ENCODE measurements around the gene CADM4. TPM values are rescaled to one million over a fixed set of nuclear protein-coding genes. Genes with fewer than 3 reads are reported as not detected.
A peak's percentile ranks its signal among the peaks of the same experiment; 100 is the strongest.

Gene CADM4
- polyA plus RNA-seq, 1 donor (not counting 4 experiments of a cell fraction or from before 2014, with no cell fraction given) = 4.3 TPM

DNA sequence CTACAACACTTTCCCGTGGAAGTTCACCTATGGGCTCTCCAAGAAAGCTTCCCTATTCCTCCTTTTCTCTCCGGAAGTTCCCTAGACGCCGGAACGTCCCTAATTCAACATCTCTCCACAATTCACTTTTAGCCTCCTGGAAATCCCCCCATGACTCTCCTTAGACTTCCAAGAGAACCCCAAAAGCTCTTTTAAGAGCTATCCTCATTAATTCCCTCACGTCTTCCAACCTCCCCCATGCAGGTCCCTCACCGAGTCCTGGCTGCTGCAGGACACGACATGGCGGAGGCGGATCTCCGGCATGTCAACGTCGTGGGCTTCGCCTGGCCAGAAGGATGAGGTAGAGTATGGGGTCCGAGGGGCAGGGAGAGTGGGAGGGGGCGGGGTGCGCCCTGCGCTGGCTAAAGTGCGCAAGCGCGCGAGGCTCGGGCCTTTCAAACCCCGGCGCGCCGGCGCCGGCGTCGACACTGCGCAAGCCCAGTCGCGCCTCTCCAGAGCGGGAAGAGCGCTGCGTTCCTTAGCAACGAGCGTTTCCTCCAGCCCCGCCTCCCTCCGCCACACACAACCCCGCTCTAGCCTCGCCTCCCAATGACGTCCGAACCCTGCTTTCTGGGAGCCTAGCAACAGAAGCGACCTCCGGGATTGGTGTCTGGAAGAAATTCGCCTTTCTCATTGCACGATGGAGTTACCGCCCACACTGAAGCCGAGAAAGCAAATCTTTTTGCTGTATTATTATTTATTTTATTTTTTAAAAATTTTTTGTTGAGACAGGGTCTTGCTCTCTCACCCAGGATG lies 64.3 kb downstream of the CADM4 start, which contains the start of the genes PINLYP and XRCC1:
Gene PINLYP, plus strand, starts transcription at position 646 of the 795 bp plus-strand sequence. CDS start 1,391 bp downstream, outside the sequence.
Gene XRCC1, minus strand, starts transcription at position 372 of the 795 bp plus-strand sequence. Its CDS starts 69 bp downstream, at position 303.
- H3K27me3 ChIP-seq (ENCODE audit: control insufficient read depth, extremely low read depth, insufficient read depth, low read length) = no peaks in the 10 kb centered on the region
- peaks cover 18% of the 10 kb centered on the region for H3K79me2 ChIP-seq (ENCODE audit: control insufficient read depth, insufficient read depth, low read length)
- dilution Hi-C loops (cut with MboI; ENCODE audit: extremely low pct_ligation_motif_present, low sequenced_read_pairs) = no loop called here
- TF ChIP-seq, protein P1, sequence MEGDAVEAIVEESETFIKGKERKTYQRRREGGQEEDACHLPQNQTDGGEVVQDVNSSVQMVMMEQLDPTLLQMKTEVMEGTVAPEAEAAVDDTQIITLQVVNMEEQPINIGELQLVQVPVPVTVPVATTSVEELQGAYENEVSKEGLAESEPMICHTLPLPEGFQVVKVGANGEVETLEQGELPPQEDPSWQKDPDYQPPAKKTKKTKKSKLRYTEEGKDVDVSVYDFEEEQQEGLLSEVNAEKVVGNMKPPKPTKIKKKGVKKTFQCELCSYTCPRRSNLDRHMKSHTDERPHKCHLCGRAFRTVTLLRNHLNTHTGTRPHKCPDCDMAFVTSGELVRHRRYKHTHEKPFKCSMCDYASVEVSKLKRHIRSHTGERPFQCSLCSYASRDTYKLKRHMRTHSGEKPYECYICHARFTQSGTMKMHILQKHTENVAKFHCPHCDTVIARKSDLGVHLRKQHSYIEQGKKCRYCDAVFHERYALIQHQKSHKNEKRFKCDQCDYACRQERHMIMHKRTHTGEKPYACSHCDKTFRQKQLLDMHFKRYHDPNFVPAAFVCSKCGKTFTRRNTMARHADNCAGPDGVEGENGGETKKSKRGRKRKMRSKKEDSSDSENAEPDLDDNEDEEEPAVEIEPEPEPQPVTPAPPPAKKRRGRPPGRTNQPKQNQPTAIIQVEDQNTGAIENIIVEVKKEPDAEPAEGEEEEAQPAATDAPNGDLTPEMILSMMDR (optimal IDR thresholded peaks at IDR 0.05 in 1 of 3, IDR thresholded peaks at IDR 0.05 in 1 of 3, conservative IDR thresholded peaks at IDR 0.05 in 1 of 3; ENCODE audit: extremely low read depth in 1 of 3, insufficient read depth in 2 of 3, low read length in 3 of 3) = no peak
- TF ChIP-seq EZH2 (IDR thresholded peaks at IDR 0.05; ENCODE audit: low read length) = no peak
- peak within 1 kb of the TSS; percentile 84 for H3K27ac ChIP-seq (ENCODE audit: control insufficient read depth, insufficient read depth, low read length)
- no peaks in the 10 kb centered on the region for H3K9me3 ChIP-seq (ENCODE audit: control insufficient read depth, low read depth, low read length)
- no peaks in the 10 kb centered on the region for H3K9me1 ChIP-seq (ENCODE audit: control insufficient read depth, extremely low read depth, insufficient read depth, low read length)
- DNase-seq (ENCODE audit: low read depth, low spot score) = peak; percentile 86
- H3K4me3 ChIP-seq (ENCODE audit: control insufficient read depth in 2 of 3, extremely low read depth in 1 of 3, insufficient read depth in 2 of 3, low read depth in 1 of 3, low read length in 3 of 3) = peak within 1 kb of the TSS; percentile 71 to 83 (median 79)
- peaks cover 21% of the 10 kb centered on the region for H3K4me1 ChIP-seq (ENCODE audit: control insufficient read depth, extremely low read depth, insufficient read depth, low read length)
- no peaks in the 10 kb centered on the region for H4K20me1 ChIP-seq (ENCODE audit: control insufficient read depth, extremely low read depth, insufficient read depth, low read length)
- H2AFZ ChIP-seq (ENCODE audit: control insufficient read depth, low read length) = peak within 1 kb of the TSS; percentile 92
- H3K4me2 ChIP-seq (ENCODE audit: control insufficient read depth, extremely low read depth, insufficient read depth, low read depth, low read length) = peak within 1 kb of the TSS; percentile 98
- H3K9ac ChIP-seq (ENCODE audit: control insufficient read depth, extremely low read depth, insufficient read depth, low read length) = peak within 1 kb of the TSS; percentile 90
- H3K36me3 ChIP-seq (ENCODE audit: control insufficient read depth in 2 of 2, extremely low read depth in 1 of 2, insufficient read depth in 2 of 2, low read length in 2 of 2) = peaks cover 0 to 4% of the 10 kb centered on the region in 2 experiments
- peak; percentile 83 for FAIRE-seq

DNA sequence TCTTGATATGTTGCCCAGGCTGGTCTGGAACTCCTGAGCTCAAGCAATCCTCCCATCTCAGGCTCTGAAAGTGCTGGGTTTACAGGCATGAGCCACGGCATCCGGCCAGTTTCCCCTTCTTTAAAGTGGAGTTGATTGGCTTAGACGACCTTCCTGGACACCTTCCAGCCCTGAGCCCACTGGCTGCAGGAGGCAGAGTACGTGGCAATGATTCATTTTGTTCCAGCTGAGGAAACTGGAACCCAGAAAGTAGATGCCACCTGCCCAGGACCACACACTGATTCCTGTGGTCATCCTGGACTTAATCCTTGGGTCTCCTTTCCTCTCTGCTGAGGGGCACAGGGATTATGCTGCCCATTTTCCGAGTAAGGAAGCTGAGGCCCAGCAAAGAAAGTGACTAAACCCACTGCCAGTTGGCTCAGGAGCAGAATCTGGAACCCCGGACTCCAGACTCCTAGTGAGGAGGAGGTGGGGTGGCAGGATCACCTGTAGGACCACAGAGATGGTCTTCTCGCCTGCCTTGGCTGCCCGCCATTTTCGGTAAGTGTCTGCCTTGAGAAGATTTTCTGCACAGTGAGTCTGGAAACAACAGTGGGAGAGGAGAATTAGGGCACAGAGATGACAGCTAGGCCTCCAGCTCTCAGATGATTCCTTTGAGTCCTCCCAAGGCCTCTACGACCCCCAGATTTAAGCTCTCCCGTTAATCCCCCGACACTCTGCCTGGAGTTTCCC lies 65.1 kb downstream of the CADM4 start:
- no peak for FAIRE-seq
- H3K4me3 ChIP-seq (ENCODE audit: control insufficient read depth in 2 of 3, extremely low read depth in 1 of 3, insufficient read depth in 2 of 3, low read depth in 1 of 3, low read length in 3 of 3) = peak overlapping the region; percentile 71 to 83 (median 79)
- peaks cover 27% of the 10 kb centered on the region for H3K4me1 ChIP-seq (ENCODE audit: control insufficient read depth, extremely low read depth, insufficient read depth, low read length)
- peaks cover 0 to 4% of the 10 kb centered on the region in 2 experiments for H3K36me3 ChIP-seq (ENCODE audit: control insufficient read depth in 2 of 2, extremely low read depth in 1 of 2, insufficient read depth in 2 of 2, low read length in 2 of 2)
- DNase-seq (ENCODE audit: low read depth, low spot score) = no peak
- H3K9me1 ChIP-seq (ENCODE audit: control insufficient read depth, extremely low read depth, insufficient read depth, low read length) = no peaks in the 10 kb centered on the region
- dilution Hi-C loops (cut with MboI; ENCODE audit: extremely low pct_ligation_motif_present, low sequenced_read_pairs) = no loop called here
- no peaks in the 10 kb centered on the region for H4K20me1 ChIP-seq (ENCODE audit: control insufficient read depth, extremely low read depth, insufficient read depth, low read length)
- no peaks in the 10 kb centered on the region for H3K27me3 ChIP-seq (ENCODE audit: control insufficient read depth, extremely low read depth, insufficient read depth, low read length)
- H3K4me2 ChIP-seq (ENCODE audit: control insufficient read depth, extremely low read depth, insufficient read depth, low read depth, low read length) = peak overlapping the region; percentile 94
- TF ChIP-seq EZH2 (IDR thresholded peaks at IDR 0.05; ENCODE audit: low read length) = no peak
- TF ChIP-seq, protein P1 (optimal IDR thresholded peaks at IDR 0.05 in 1 of 3, IDR thresholded peaks at IDR 0.05 in 1 of 3, conservative IDR thresholded peaks at IDR 0.05 in 1 of 3; ENCODE audit: extremely low read depth in 1 of 3, insufficient read depth in 2 of 3, low read length in 3 of 3) = no peak
- peak overlapping the region; percentile 25 for H2AFZ ChIP-seq (ENCODE audit: control insufficient read depth, low read length)
- H3K27ac ChIP-seq (ENCODE audit: control insufficient read depth, insufficient read depth, low read length) = peak overlapping the region; percentile 70
- H3K9me3 ChIP-seq (ENCODE audit: control insufficient read depth, low read depth, low read length) = no peaks in the 10 kb centered on the region
- H3K79me2 ChIP-seq (ENCODE audit: control insufficient read depth, insufficient read depth, low read length) = peaks cover 20% of the 10 kb centered on the region
- peak overlapping the region; percentile 90 for H3K9ac ChIP-seq (ENCODE audit: control insufficient read depth, extremely low read depth, insufficient read depth, low read length)

Small RNAs within 50 kb of the gene (small RNA-seq; reads per million reads assigned to genes)
- 0 reads per million in 3 experiments for gene RN7SL368P (ENCODE audit: insufficient read length in 3 of 3, low read depth in 3 of 3, low replicate concordance in 1 of 3)

Other genes with a start within 250 kb of the CADM4 start
- 0.18 TPM in 1 of 3 replicates, not detected in the others for gene TEX101, start 225.0 kb downstream of the CADM4 start, polyA plus RNA-seq
- gene LYPD3, start 174.2 kb downstream of the CADM4 start, polyA plus RNA-seq = 163 to 303 TPM (median 166 TPM) in 3 replicates
- 6.1 to 9.8 TPM (median 6.7 TPM) in 3 replicates for gene PHLDB3, start 135.1 kb downstream of the CADM4 start, polyA plus RNA-seq
- 234 to 301 TPM (median 245 TPM) in 3 replicates for gene ETHE1, start 112.6 kb downstream of the CADM4 start, polyA plus RNA-seq
- 0.05 to 0.22 TPM (median 0.06 TPM) in 3 replicates for gene ZNF575, start 106.7 kb downstream of the CADM4 start, polyA plus RNA-seq
- 16.3 to 17.5 TPM (median 16.8 TPM) in 3 replicates for gene XRCC1, start 64.3 kb downstream of the CADM4 start, polyA plus RNA-seq
- gene PINLYP, start 64.0 kb downstream of the CADM4 start, polyA plus RNA-seq = 14.5 to 19.2 TPM (median 16.0 TPM) in 3 replicates
- 12.9 to 18.0 TPM (median 13.3 TPM) in 3 replicates for gene IRGQ, start 43.7 kb downstream of the CADM4 start, polyA plus RNA-seq
- 6.4 to 10.6 TPM (median 8.3 TPM) in 3 replicates for gene ZNF576, start 43.3 kb downstream of the CADM4 start, polyA plus RNA-seq
- 0.02 to 0.03 TPM (median 0.03 TPM) in 3 replicates for gene SRRM5, start 27.8 kb downstream of the CADM4 start, polyA plus RNA-seq
- 13.9 to 15.8 TPM (median 15.0 TPM) in 3 replicates for gene ZNF428, start 20.2 kb downstream of the CADM4 start, polyA plus RNA-seq
- 50.8 to 64.3 TPM (median 56.2 TPM) in 3 replicates for gene PLAUR, start 30.3 kb upstream of the CADM4 start, polyA plus RNA-seq
- gene IRGC, start 76.2 kb upstream of the CADM4 start, polyA plus RNA-seq = not detected in 3 replicates
- 12.1 to 15.6 TPM (median 14.8 TPM) in 3 replicates for gene SMG9, start 115.1 kb upstream of the CADM4 start, polyA plus RNA-seq
- gene KCNN4, start 141.1 kb upstream of the CADM4 start, polyA plus RNA-seq = 9.8 to 15.5 TPM (median 10.5 TPM) in 3 replicates
- gene LYPD5, start 162.6 kb upstream of the CADM4 start, polyA plus RNA-seq = 4.0 to 8.8 TPM (median 4.2 TPM) in 3 replicates
- gene ZNF283, start 187.5 kb upstream of the CADM4 start, polyA plus RNA-seq = 3.5 to 7.7 TPM (median 5.7 TPM) in 3 replicates
- gene ZNF404, start 244.1 kb upstream of the CADM4 start, polyA plus RNA-seq = 1.1 to 3.0 TPM (median 2.4 TPM) in 3 replicates

All from keratinocyte (primary cell).